Left lung (tissue), 10 donors: ENCODE data around the gene PCSK5. TPM values are rescaled to one million over a fixed set of nuclear protein-coding genes. Genes with fewer than 3 reads are reported as not detected.

Source experiments
- ATAC-seq: fragments of 200-7000 bp; cut with Tn5 transposase; one replicate; pipeline ENCODE4 v1.9.1; 2020; ENCODE audit warnings: moderate library complexity
- DNase-seq, 4 donors: peaks; one replicate each; pipeline ENCODE4 v3.0.0-alpha.2; 2013 to 2020
- H3K27ac ChIP-seq, 2 donors: fragments of 200-600 bp; sonication (generic) in 1 of 2; one replicate each; pipeline versions ENCODE4 v1.5.0 to v1.8.0; 2020 to 2021
- H3K27me3 ChIP-seq, 2 donors: fragments of 200-600 bp; sonication (generic) in 1 of 2; one replicate each; pipeline versions ENCODE4 v1.5.0 to v1.8.0; 2020 to 2021
- H3K36me3 ChIP-seq, 2 donors: fragments of 200-600 bp; sonication (generic) in 1 of 2; one replicate each; pipeline versions ENCODE4 v1.5.0 to v1.8.0; 2020 to 2021
- H3K4me1 ChIP-seq, 2 donors: fragments of 200-600 bp; one replicate each; pipeline ENCODE4 v1.8.0; 2021
- H3K4me3 ChIP-seq, 2 donors: fragments of 200-600 bp; sonication (generic) in 1 of 2; one replicate each; pipeline versions ENCODE4 v1.5.0 to v1.8.0; 2020 to 2021; ENCODE audit warnings: mild to moderate bottlenecking in 1 of 2
- H3K9me3 ChIP-seq, 2 donors: fragments of 200-600 bp; sonication (generic) in 1 of 2; one replicate each; pipeline versions ENCODE4 v1.5.0 to v1.8.0; 2020 to 2021
- CTCF ChIP-seq, 2 donors: fragments of 200-600 bp; sonication (generic) in 1 of 2; IDR thresholded peaks; one replicate each; pipeline versions ENCODE4 v1.5.0 to v1.8.0; 2021; ENCODE audit warnings: antibody characterized with exemption in 2 of 2
- intact Hi-C, 2 donors: fragments of 100-400 bp; cut with DNase I; formaldehyde crosslinking; loops; one replicate each; pipeline versions ENCODE4 v1.11.2 to v1.14.2; 2022
- polyA plus RNA-seq, 6 donors: library from polyadenylated mRNA; unstranded; fragments of 120-200 nt; gene quantifications; one replicate each; pipeline ENCODE4 v1.2.1, GENCODE V29; 2013; ENCODE audit not compliant: insufficient read length in 6 of 6
- total RNA-seq, 2 donors: library from RNA; stranded (reverse); fragmentation: NEBNext Ultra II Directional; extraction: Animal tissue kit (Norgen Biotek cat#: 25700); gene quantifications; one replicate each; pipeline ENCODE4 v1.2.1, GENCODE V29; 2021
- donor health status: DM: no; HTN: yes; CAD: no.
- donor health status: DM: no; HTN: no; CAD: no.

Gene PCSK5
- total and polyA plus RNA-seq, 8 donors: 6.8 to 20.3 (median 11.3) TPM

- no peak for ATAC-seq
Measured at GRCh38 chr9:75996726-75997125, 106.3 kb downstream of the PCSK5 start.

GRCh38 chr9:75997206-75997605 lies 106.7 kb downstream of the PCSK5 start:
- Histone ChIP-seq H3K4me1 (peaks cover 0 to 9% of the 10 kb centered on the region in 2 donors), H3K27me3 (no peaks in the 10 kb centered on the region), H3K36me3 (no peaks in the 10 kb centered on the region), H3K27ac (no peak overlapping the region), H3K9me3 (no peaks in the 10 kb centered on the region), H3K4me3 (no peak overlapping the region)
- no peak for TF ChIP-seq CTCF (IDR thresholded peaks at IDR 0.05)
- ATAC-seq (no peak), DNase-seq (no peak)
- intact Hi-C loops: no loop called here

More at GRCh38 chr9:75996726-75997125, 106.3 kb downstream of the PCSK5 start:
- Histone ChIP-seq H3K27ac (no peak overlapping the region), H3K4me3 (no peak overlapping the region), H3K4me1 (peaks cover 0 to 9% of the 10 kb centered on the region in 2 donors), H3K9me3 (no peaks in the 10 kb centered on the region), H3K27me3 (no peaks in the 10 kb centered on the region), H3K36me3 (no peaks in the 10 kb centered on the region)
- no peak for DNase-seq
- no peak for TF ChIP-seq CTCF (IDR thresholded peaks at IDR 0.05)
- intact Hi-C loops: no loop called here

GRCh38 chr9:75998096-75998780 lies 107.8 kb downstream of the PCSK5 start:
- Histone ChIP-seq H3K4me3 (no peak overlapping the region), H3K9me3 (no peaks in the 10 kb centered on the region), H3K27ac (peak overlapping the region in 1 of 2 donors; percentile 10), H3K36me3 (no peaks in the 10 kb centered on the region), H3K4me1 (peaks cover 0 to 9% of the 10 kb centered on the region in 2 donors), H3K27me3 (no peaks in the 10 kb centered on the region)
- DNase-seq (no peak), ATAC-seq (peak; percentile 70)
- TF ChIP-seq CTCF (IDR thresholded peaks at IDR 0.05): no peak
- intact Hi-C loops: no loop called here

- no peak for TF ChIP-seq CTCF (IDR thresholded peaks at IDR 0.05)
- Histone ChIP-seq H3K27me3 (no peaks in the 10 kb centered on the region), H3K4me3 (no peak overlapping the region), H3K4me1 (peaks cover 0 to 9% of the 10 kb centered on the region in 2 donors), H3K36me3 (no peaks in the 10 kb centered on the region), H3K27ac (no peak overlapping the region), H3K9me3 (no peaks in the 10 kb centered on the region)
- DNase-seq (no peak), ATAC-seq (no peak)
- intact Hi-C loops: no loop called here
Measured at GRCh38 chr9:76001459-76001858, 111.0 kb downstream of the PCSK5 start.

GRCh38 chr9:76003041-76003440 lies 112.6 kb downstream of the PCSK5 start:
- DNase-seq: no peak
- Histone ChIP-seq H3K4me1 (peaks cover 0 to 1% of the 10 kb centered on the region in 2 donors), H3K9me3 (no peaks in the 10 kb centered on the region), H3K27me3 (no peaks in the 10 kb centered on the region), H3K36me3 (no peaks in the 10 kb centered on the region), H3K4me3 (no peak overlapping the region), H3K27ac (no peak overlapping the region)
- intact Hi-C loops: no loop called here
- no peak for ATAC-seq
- TF ChIP-seq CTCF (IDR thresholded peaks at IDR 0.05): no peak
